Measurements from ENCODE around the gene ZDHHC11B.
"Not testable (repeated sequence)": the region's sequence is repeated elsewhere in the genome, so short reads cannot be mapped to it uniquely, and the experiment has no call there.

The ZDHHC11B gene

DNA sequence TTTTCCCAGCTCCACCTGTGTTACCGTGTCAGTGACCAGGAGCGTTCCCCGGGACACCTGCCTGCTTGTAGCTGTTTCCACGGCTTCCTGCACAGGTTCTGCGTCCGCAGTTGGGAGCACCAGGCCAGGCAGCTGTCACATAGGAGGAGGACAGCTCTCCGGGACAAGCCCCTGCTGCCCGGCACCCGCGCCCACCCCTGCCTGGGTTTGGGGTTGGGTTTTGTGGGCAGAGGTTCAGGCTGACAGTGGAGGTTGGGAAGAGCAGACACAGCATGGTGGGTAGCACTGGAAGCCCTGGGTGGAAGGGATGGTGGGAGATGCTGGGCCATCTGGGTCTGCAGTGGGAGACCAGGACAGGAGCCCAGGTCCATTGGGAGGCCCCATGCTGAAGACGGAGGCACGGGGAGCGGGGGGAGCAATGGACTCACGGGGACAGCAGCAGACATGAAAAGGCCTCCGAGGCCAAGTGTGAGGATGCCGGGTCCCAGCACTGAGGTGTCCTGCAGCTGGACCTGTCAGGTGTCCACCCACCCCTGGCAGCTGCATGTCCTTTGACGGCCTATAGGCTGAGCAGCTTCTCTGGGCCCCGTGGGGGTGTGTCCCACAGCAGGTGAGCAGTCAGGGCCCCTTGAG, 2.8 kb upstream of the ZDHHC11B start:
- not testable (repeated sequence) for DNase-seq (ENCODE audit: low read depth in 1 of 2, low spot score in 1 of 2)

DNA sequence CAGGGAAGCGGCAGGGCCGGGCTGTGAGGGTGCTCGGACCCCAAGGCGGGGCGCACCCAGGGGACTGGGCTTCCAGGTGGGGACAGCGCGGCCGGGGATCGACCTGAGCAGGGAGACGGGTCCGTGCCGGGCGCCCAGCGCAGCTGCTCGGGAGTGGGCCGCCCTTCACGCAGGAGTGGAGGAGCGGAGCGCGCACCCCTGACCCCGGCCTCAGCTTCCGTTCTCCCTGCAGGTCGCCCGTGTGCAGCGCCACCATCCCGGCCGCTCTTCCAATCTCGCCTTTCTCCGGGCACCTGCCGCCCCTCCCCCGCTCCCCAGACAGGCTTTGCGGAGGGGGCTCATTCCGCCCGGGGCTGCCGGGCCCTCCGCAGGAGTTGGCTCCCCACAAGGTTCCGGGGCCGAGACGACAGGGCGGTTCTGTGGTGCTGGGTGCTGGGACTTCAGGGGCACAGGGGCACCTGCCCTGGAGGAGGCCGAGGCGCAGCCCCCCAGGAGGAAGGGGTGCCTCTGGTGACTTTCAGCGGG, 714 bp upstream of the ZDHHC11B start:
- not testable (repeated sequence) for DNase-seq (ENCODE audit: low read depth in 1 of 2, low spot score in 1 of 2)

DNA sequence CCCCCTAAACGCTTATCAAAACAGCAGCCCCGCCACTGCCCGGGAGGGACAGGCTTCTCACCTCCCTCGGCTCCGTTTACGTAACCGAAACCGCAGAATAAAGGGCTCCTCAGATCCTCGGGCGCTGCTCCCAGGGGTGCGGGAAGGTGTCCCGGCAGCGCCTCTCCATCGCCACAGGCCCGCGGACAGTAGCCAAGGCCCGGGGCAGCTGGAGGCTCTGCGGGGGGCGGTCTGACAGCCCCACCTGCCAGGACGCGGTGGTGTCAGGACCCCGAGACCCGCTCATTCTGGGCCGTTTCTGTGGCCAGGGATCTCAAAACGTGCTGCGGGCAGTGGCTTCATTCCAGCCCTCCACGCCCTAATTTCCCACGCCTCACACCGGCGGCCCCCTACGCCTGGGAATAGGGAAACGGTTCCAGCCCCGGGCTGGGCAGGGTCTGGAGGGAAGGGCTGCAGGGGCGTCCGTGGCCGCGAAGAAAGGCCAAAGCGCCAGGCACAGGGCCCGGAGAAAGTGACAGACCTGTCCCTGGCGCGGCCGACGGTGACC, 575 bp downstream of the ZDHHC11B start:
- DNase-seq (ENCODE audit: low read depth in 1 of 2, low spot score in 1 of 2): not testable (repeated sequence)

DNA sequence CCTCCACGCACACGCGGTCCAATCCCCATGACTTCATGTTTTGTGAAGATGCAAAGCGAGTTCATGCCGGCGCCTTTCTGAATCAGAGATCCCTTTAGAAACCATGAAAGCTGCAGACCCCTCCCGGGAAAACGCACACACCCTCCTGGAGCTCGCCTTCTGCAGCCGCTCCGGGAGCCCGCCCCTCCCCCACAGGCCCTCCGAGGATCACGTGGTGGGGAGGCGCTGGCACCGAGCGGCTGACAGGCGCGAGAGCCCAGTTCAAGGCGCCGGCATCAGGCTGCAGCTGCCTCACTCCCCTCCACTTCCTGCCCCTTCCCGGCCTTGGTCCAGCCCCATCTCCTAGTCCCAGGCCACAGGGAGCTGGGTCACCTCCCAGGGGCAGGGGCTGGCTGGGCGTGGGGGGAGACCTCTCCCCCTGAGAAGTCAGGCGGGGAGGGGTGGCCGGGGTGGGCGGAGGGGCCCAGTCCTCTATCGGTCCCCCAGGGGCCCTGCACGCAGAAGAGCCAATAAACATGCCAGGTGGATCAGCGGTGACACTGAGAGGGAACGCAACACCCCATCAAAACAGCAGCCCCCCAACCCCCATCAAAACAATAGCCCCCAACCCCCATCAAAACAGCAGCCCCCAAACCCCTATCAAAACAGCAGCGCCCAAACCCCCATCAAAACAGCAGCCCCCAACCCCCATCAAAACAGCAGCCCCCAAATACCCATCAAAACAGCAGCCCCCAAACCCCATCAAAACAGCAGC, 1.3 kb downstream of the ZDHHC11B start:
- DNase-seq (ENCODE audit: low read depth in 1 of 2, low spot score in 1 of 2): not testable (repeated sequence)

GRCh38 chr5:782356-782755, 2.2 kb downstream of the ZDHHC11B start:
- not testable (repeated sequence) for DNase-seq (ENCODE audit: low read depth in 1 of 2, low spot score in 1 of 2)

DNA sequence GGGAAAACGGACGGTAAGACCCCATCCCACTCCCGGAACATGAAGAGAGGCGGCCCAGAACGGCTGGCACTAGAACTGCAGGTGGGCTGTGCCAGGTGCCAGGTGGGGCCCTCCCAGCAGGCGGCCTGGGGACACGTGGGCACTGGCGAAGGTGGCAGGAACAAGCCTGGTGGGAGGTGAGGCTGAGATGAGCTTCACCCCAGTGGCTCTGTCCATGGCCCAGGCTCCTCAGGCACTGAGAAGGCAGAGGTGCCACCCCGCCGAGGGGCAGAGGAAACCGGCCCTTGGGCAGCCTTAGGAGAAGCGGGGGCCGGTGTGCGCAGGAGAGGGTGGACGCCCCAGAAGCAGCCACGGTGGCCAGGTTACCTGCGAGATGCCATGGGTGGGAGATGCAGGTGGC, 4.0 kb downstream of the ZDHHC11B start:
- not testable (repeated sequence) for DNase-seq (ENCODE audit: low read depth in 1 of 2, low spot score in 1 of 2)

DNA sequence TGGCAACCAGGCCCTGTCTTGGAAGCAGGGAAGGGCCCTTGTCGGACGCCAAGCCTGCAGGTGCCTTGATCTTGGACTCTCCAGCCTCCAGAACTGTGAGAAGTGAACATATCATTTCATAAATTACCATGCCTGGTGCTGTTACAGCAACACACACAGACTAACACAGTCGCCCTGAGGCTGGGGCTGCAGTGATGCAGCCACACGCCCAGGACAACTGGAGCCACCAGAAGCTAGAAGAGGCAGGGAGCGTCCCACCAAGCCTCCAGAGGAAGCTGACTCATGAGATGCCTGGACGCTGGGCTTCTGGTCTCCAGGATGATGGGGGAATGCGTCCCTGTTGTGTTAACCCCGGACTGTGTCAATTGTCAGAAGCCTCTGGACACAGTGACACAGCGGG, 5.6 kb downstream of the ZDHHC11B start:
- not testable (repeated sequence) for DNase-seq (ENCODE audit: low read depth in 1 of 2, low spot score in 1 of 2)

DNA sequence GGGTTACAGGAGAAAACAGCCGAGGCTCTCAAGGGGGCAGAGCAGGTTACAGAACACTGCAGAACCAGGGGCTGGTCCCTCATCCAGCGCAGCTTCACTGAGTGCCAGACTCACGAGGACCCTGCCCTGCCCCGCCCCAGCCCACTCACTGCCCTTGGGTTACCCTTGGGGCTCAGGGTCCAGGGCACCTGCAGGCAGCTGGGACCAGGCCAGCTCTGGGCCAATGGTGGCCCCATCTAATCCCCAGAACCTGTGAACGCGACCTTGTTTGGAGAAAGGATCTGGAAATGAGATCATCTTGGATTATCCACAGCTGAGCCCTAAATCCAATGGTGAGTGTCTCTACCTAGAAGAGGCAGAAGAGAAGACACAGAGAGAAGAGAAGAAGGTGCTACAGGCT, 6.1 kb downstream of the ZDHHC11B start:
- not testable (repeated sequence) for DNase-seq (ENCODE audit: low read depth in 1 of 2, low spot score in 1 of 2)

DNA sequence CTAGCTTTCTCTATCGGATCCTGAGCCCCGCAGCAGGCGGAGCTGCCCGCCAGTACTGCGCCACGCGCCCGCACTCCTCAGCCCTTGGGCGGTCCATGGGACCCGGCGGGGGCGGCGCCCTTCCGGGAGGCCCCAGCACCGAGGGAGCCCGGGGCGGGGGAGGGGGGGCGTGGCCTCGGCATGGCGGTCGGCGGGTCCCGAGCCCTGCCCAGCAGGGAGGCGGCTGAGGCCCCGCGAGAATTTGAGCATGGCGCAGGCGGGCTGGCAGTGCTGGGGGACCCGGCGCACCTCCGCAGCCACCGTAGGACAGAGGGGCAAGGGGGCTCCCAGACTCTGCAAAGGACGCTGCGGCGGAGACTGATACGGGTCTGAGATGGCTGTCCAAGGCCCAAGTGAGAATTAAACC, 6.8 kb downstream of the ZDHHC11B start:
- no peak for DNase-seq (ENCODE audit: low read depth in 1 of 2, low spot score in 1 of 2)

- no peak for DNase-seq (ENCODE audit: low read depth in 1 of 2, low spot score in 1 of 2)
Observed at GRCh38 chr5:776862-777711, 7.4 kb downstream of the ZDHHC11B start.

DNA sequence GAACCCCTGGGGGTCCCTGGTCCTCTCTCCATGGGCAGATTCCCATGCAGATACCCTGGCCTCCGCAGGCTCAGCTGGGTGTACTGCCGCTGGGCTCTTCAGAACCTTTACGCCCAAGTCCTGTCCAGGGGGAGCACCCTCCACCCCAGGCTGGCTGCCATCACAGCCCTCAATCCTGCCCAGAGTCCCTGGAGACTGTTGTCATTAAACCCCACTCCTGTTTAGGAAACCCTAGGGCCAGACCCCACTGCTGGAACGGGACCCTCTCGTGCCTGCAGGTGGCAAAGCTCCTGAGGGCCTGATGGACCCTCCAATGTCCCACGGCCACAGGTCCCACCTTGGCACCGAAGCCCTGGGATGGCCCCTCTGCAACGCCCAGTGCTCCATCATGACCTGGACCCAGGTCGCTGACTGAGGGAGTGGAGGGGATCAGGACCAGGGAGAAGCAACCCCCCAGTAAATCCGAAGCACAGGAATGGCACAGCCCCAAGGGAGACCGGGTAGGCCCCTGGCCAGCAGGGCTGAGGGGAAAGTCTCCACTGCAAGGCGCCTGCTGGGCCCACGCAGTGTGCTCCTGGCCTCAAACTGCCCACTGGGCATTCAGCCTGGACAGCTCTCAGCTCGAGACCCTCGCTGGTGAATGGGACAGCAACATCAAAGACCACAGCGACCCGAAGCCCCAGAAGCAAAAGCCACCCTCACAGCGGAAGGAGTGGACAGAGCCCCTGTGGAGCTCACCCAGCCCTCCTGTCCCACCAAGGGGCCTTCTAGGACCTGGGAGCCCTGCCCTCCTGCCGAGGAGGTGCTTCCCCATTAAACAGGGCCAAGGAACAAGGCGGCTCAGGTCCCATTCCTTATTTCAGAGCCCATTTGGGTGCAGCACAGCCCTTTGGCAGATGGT, 8.3 kb downstream of the ZDHHC11B start:
- no peak for DNase-seq (ENCODE audit: low read depth in 1 of 2, low spot score in 1 of 2)

- not testable (repeated sequence) for DNase-seq (ENCODE audit: low read depth in 1 of 2, low spot score in 1 of 2)
Observed at GRCh38 chr5:775595-775960, 9.0 kb downstream of the ZDHHC11B start.

DNA sequence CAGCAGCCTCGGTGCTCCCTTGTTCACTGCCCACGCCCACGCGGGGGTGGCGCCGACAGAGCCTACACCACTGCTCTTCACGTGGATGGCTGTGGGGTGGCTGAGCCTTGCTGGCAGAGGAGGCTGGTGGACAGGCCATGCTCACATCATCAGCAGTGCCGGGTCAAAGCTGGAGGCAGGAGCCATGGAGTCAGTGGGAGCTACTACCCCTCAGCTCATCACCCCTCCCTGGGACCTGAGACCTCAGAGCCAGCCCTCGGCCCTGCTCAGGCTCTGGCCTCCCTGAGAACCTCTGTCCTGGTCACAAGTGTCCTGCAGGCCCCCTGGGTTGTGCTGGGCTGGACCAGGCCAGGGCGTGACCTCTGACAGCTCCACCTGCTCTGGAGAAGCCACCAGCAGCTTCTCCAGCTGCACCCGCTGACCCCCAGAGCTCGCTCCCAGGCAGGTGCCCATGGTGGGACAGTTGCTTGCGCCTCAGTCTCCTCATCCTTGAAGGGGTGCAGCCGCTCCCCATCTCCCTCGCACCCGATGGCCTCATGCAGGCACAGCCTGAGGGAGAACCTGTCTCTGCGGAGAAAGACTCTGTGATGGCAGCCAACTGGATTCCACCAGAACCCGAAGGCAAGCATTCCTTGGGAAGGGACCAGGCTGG, 9.5 kb downstream of the ZDHHC11B start:
- DNase-seq (ENCODE audit: low read depth in 1 of 2, low spot score in 1 of 2): not testable (repeated sequence)

- DNase-seq (ENCODE audit: low read depth in 1 of 2, low spot score in 1 of 2): not testable (repeated sequence)
Observed at GRCh38 chr5:774304-774703, 10.2 kb downstream of the ZDHHC11B start.

- DNase-seq (ENCODE audit: low read depth in 1 of 2, low spot score in 1 of 2): no peak
Observed at GRCh38 chr5:773517-774264, 10.8 kb downstream of the ZDHHC11B start.

GRCh38 chr5:772931-773330, 11.6 kb downstream of the ZDHHC11B start:
- DNase-seq (ENCODE audit: low read depth in 1 of 2, low spot score in 1 of 2): not testable (repeated sequence)

GRCh38 chr5:772547-772890, 12.0 kb downstream of the ZDHHC11B start:
- not testable (repeated sequence) for DNase-seq (ENCODE audit: low read depth in 1 of 2, low spot score in 1 of 2)

DNA sequence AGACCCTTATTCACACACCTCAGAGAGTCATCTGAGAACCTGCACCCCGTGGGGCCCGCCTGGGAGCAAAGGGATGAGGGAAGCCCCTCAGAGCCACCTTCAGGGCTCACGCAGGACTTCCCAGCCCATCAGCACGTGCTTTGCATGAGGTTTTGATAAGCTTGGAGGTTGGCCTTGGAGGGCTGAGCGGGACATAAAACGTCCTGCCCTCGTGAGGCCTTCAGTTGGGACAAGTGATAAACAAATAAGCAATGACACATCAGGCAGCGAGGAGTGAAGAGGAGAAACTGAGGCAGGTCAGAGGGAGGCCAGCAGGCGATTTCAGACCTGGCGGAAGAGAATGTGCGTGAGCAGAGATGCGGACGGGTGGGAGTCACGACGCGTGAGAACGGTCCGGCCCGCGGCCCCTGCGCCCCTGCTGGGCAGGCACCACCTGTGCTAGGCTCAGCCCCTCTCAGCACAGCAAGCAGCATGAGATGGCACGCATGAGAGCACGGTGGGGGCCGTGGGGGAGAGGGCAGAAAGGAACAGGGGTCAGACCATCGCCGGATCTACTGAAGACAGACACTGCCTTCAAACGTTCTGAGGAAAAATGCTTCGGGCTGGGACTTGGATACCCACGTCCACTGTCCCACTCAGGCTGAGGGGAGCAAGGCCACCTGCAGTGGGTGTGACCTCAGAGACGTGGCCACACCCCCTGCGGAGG, 12.5 kb downstream of the ZDHHC11B start:
- DNase-seq (ENCODE audit: low read depth in 1 of 2, low spot score in 1 of 2): not testable (repeated sequence)

All from activated CD4-positive, alpha-beta T cell treated with anti-CD3 and anti-CD28 coated beads, Interleukin-2, amount 50 U/mL, for 24 hours (primary cell).